GM18498 (cell line): Measurements from ENCODE around the gene PITRM1.
"Not testable (repeated sequence)": the region's sequence is repeated elsewhere in the genome, so short reads cannot be mapped to it uniquely, and the experiment has no call there.

ENCODE experiments used
- ATAC-seq: cut with Tn5 transposase; IDR thresholded peaks from one replicate; pipeline ENCODE4 v1.9.1; 2021; ENCODE audit warnings: mild to moderate bottlenecking, moderate library complexity; ENCODE audit not compliant: unreplicated experiment

Gene PITRM1

GRCh38 chr10:3197348-3198003, 24.9 kb upstream of the PITRM1 start:
- ATAC-seq, result peak; percentile 75

- no peak for ATAC-seq
Measured at GRCh38 chr10:3196958-3197347, 24.4 kb upstream of the PITRM1 start.

- no peak for ATAC-seq
Measured at GRCh38 chr10:3196482-3196881, 23.9 kb upstream of the PITRM1 start.

GRCh38 chr10:3195726-3196125, 23.1 kb upstream of the PITRM1 start:
- ATAC-seq, result no peak

GRCh38 chr10:3195286-3195685, 22.7 kb upstream of the PITRM1 start:
- no peak for ATAC-seq

- ATAC-seq, result no peak
Measured at GRCh38 chr10:3194871-3195270, 22.3 kb upstream of the PITRM1 start.

GRCh38 chr10:3193751-3194150, 21.2 kb upstream of the PITRM1 start:
- ATAC-seq, result no peak

GRCh38 chr10:3192856-3193635, 20.5 kb upstream of the PITRM1 start:
- no peak for ATAC-seq

GRCh38 chr10:3190817-3191216, 18.2 kb upstream of the PITRM1 start:
- ATAC-seq, result no peak

- ATAC-seq, result not testable (repeated sequence)
Measured at GRCh38 chr10:3187229-3187628, 14.6 kb upstream of the PITRM1 start.

GRCh38 chr10:3186368-3186767, 13.8 kb upstream of the PITRM1 start:
- ATAC-seq, result no peak

GRCh38 chr10:3185386-3185785, 12.8 kb upstream of the PITRM1 start:
- no peak for ATAC-seq

GRCh38 chr10:3180355-3181025, 7.9 kb upstream of the PITRM1 start:
- no peak for ATAC-seq

- no peak for ATAC-seq
Measured at GRCh38 chr10:3179174-3179573, 6.6 kb upstream of the PITRM1 start.

- peak; percentile 34 for ATAC-seq
Measured at GRCh38 chr10:3178042-3178441, 5.5 kb upstream of the PITRM1 start.

GRCh38 chr10:3173171-3173878, 743 bp upstream of the PITRM1 start:
- ATAC-seq, result peak; percentile 22

GRCh38 chr10:3172081-3172445, 519 bp downstream of the PITRM1 start:
- ATAC-seq, result no peak

- not testable (repeated sequence) for ATAC-seq
Measured at GRCh38 chr10:3171488-3171887, 1.1 kb downstream of the PITRM1 start.

GRCh38 chr10:3169673-3170072, 2.9 kb downstream of the PITRM1 start:
- ATAC-seq, result no peak

- no peak for ATAC-seq
Measured at GRCh38 chr10:3169271-3169670, 3.3 kb downstream of the PITRM1 start.

GRCh38 chr10:3167611-3168330, 4.8 kb downstream of the PITRM1 start:
- no peak for ATAC-seq
